Endodermal cell (in vitro differentiated cells): ENCODE results near the gene MRTFB. TPM values are rescaled to one million over a fixed set of nuclear protein-coding genes. Genes with fewer than 3 reads are reported as not detected.

ENCODE experiments used
- DNase-seq: peaks from one replicate; pipeline ENCODE4 v3.0.0-alpha.2; 2017
- H3K27ac ChIP-seq: 2 replicates; pipeline ENCODE4 v1.5.1; 2013; ENCODE audit warnings: mild to moderate bottlenecking, low read depth, low read length, moderate library complexity
- H3K27me3 ChIP-seq: 2 replicates; pipeline ENCODE4 v1.6.1; 2013; ENCODE audit warnings: mild to moderate bottlenecking, low read length, moderate library complexity; ENCODE audit not compliant: insufficient read depth, control insufficient read depth, poor library complexity, severe bottlenecking
- H3K36me3 ChIP-seq: 2 replicates; pipeline ENCODE4 v1.7.0; 2013; ENCODE audit warnings: mild to moderate bottlenecking, low read length, moderate library complexity; ENCODE audit not compliant: control insufficient read depth, insufficient read depth
- H3K4me1 ChIP-seq: one replicate; pipeline ENCODE4 v1.7.0; 2013; ENCODE audit warnings: low read length; ENCODE audit not compliant: control insufficient read depth, insufficient read depth
- H3K4me3 ChIP-seq: 2 replicates; pipeline ENCODE4 v1.5.1; 2013; ENCODE audit warnings: mild to moderate bottlenecking, low read length, moderate library complexity
- H3K9ac ChIP-seq: 2 replicates; pipeline ENCODE4 v1.6.1; 2013; ENCODE audit warnings: mild to moderate bottlenecking, low read length, moderate library complexity; ENCODE audit not compliant: poor library complexity, severe bottlenecking; ENCODE audit errors: extremely low read depth
- H3K9me3 ChIP-seq: 2 replicates; pipeline ENCODE4 v1.6.1; 2013; ENCODE audit warnings: mild to moderate bottlenecking, low read length, moderate library complexity; ENCODE audit not compliant: control insufficient read depth
- H3K27ac Mint-ChIP-seq: 2 replicates; pipeline ENCODE4 v1.8.0; 2020; ENCODE audit warnings: mixed read lengths
- H3K27me3 Mint-ChIP-seq: 2 replicates; pipeline ENCODE4 v1.8.0; 2021; ENCODE audit warnings: mild to moderate bottlenecking, mixed read lengths; ENCODE audit not compliant: insufficient read depth
- H3K36me3 Mint-ChIP-seq: 2 replicates; pipeline ENCODE4 v1.8.0; 2020; ENCODE audit warnings: low read depth, mixed read lengths
- H3K4me1 Mint-ChIP-seq: 2 replicates; pipeline ENCODE4 v1.8.0; 2020; ENCODE audit warnings: mixed read lengths
- H3K4me3 Mint-ChIP-seq: 2 replicates; pipeline ENCODE4 v1.8.0; 2020; ENCODE audit warnings: mild to moderate bottlenecking, moderate library complexity, mixed read lengths
- H3K9me3 Mint-ChIP-seq: 2 replicates; pipeline ENCODE4 v1.8.0; 2020; ENCODE audit warnings: mild to moderate bottlenecking, mixed read lengths
- CTCF ChIP-seq: fragments of 200-600 bp; sonication (generic); conservative IDR thresholded peaks from 2 replicates; pipeline ENCODE4 v1.5.0; 2021; ENCODE audit warnings: antibody characterized with exemption, mild to moderate bottlenecking
- WGBS, 2 experiments: methylation state at CpG; one replicate each; pipeline versions ENCODE4 v1.1.5 to v1.1.7; 2013; ENCODE audit warnings: missing lambda C conversion rate in 2 of 2, mixed read lengths in 1 of 2; ENCODE audit not compliant: insufficient coverage in 1 of 2, insufficient read length in 1 of 2; 5-methylcytosine and 5-hydroxymethylcytosine counted together
- total RNA-seq, 2 donors: library from RNA; stranded (reverse); fragmentation: NEBNext Ultra II Directional in 1 of 2; extraction: Animal tissue kit (Norgen Biotek cat#: 25700) in 1 of 2; gene quantifications; 2 replicates in 1 of 2; 3 replicates in 1 of 2; pipeline ENCODE4 v1.2.1, GENCODE V29; 2021

MRTFB gene
- total RNA-seq, 2 donors from 2014 or later = 49.4 to 58.6 TPM

- Mint-ChIP-seq H3K27ac (no peak overlapping the region), H3K27me3 (no peaks in the 10 kb centered on the region), H3K4me1 (no peaks in the 10 kb centered on the region), H3K9me3 (no peaks in the 10 kb centered on the region), H3K36me3 (peaks cover 8% of the 10 kb centered on the region), H3K4me3 (no peak overlapping the region)
- WGBS, 2 experiments = 91 to 100% methylated on average over 2 to 4 of the region's 4 CpGs
- no peak overlapping the region for H3K27ac ChIP-seq
- no peak for TF ChIP-seq CTCF
- H3K9me3 ChIP-seq = no peaks in the 10 kb centered on the region
- no peaks in the 10 kb centered on the region for H3K4me1 ChIP-seq
- H3K27me3 ChIP-seq = no peaks in the 10 kb centered on the region
- no peak overlapping the region for H3K9ac ChIP-seq
- DNase-seq = no peak
- peaks cover 3% of the 10 kb centered on the region for H3K36me3 ChIP-seq
- no peak overlapping the region for H3K4me3 ChIP-seq
Observed at GRCh38 chr16:14155572-14156190, 84.6 kb downstream of the MRTFB start.

GRCh38 chr16:14164916-14165662, 94.0 kb downstream of the MRTFB start:
- no peak overlapping the region for H3K4me3 Mint-ChIP-seq
- Histone ChIP-seq H3K9ac (no peak overlapping the region), H3K4me1 (no peaks in the 10 kb centered on the region), H3K27me3 (no peaks in the 10 kb centered on the region), H3K27ac (no peak overlapping the region), H3K9me3 (no peaks in the 10 kb centered on the region), H3K4me3 (no peak overlapping the region), H3K36me3 (no peaks in the 10 kb centered on the region)
- H3K27ac Mint-ChIP-seq = no peak overlapping the region
- H3K4me1 Mint-ChIP-seq = no peaks in the 10 kb centered on the region
- DNase-seq = no peak
- H3K9me3 Mint-ChIP-seq = no peaks in the 10 kb centered on the region
- 90 to 100% methylated on average over 3 to 5 of the region's 5 CpGs for WGBS, 2 experiments
- H3K36me3 Mint-ChIP-seq = no peaks in the 10 kb centered on the region
- TF ChIP-seq CTCF = no peak
- H3K27me3 Mint-ChIP-seq = no peaks in the 10 kb centered on the region

GRCh38 chr16:14168146-14168545, 97.0 kb downstream of the MRTFB start:
- DNase-seq = no peak
- no peak overlapping the region for H3K9ac ChIP-seq
- H3K4me1 ChIP-seq = no peaks in the 10 kb centered on the region
- Mint-ChIP-seq H3K9me3 (peaks cover 8% of the 10 kb centered on the region), H3K4me3 (no peak overlapping the region), H3K27ac (no peak overlapping the region), H3K27me3 (no peaks in the 10 kb centered on the region), H3K36me3 (peaks cover 17% of the 10 kb centered on the region), H3K4me1 (no peaks in the 10 kb centered on the region)
- 98 to 100% methylated on average over 3 of the region's 3 CpGs for WGBS, 2 experiments
- H3K36me3 ChIP-seq = no peaks in the 10 kb centered on the region
- no peak overlapping the region for H3K4me3 ChIP-seq
- TF ChIP-seq CTCF = no peak
- peaks cover 10% of the 10 kb centered on the region for H3K9me3 ChIP-seq
- no peak overlapping the region for H3K27ac ChIP-seq
- no peaks in the 10 kb centered on the region for H3K27me3 ChIP-seq
